A673 (cell line): ENCODE data around the gene CTSH. TPM values are rescaled to one million over a fixed set of nuclear protein-coding genes. Genes with fewer than 3 reads are reported as not detected.

Experiments used
- BruUV-seq: library from RNA; stranded (reverse); fragments of 400-500 nt; replicated peaks from 2 replicates; lab custom pipeline; 2021; lab: Mats Ljungman, UMichigan
- CTCF ChIA-PET: fragments of 300-600 bp; sonication (Branson Sonifier 250); formaldehyde crosslinking; loops from one replicate; lab custom pipeline; 2022; ENCODE audit warnings: antibody characterized with exemption; lab: Charles Lee
- POLR2A ChIA-PET: fragments of 300-600 bp; sonication (Branson Sonifier 250); formaldehyde crosslinking; loops from one replicate; lab custom pipeline; 2022; ENCODE audit warnings: antibody characterized with exemption; ENCODE audit not compliant: low non-redundant PET; lab: Charles Lee
- DNase-seq: peaks from one replicate; pipeline ENCODE4 v3.0.0-alpha.2; 2015; ENCODE audit warnings: low spot score
- H3K27ac ChIP-seq: fragments of 200-600 bp; sonication (generic); 2 replicates; pipeline ENCODE4 v1.5.1; 2016; ENCODE audit warnings: mixed run types, low read depth, mild to moderate bottlenecking, mixed read lengths, antibody characterized with exemption, low read length; ENCODE audit not compliant: poor library complexity, severe bottlenecking
- H3K27me3 ChIP-seq: fragments of 200-600 bp; sonication (generic); replicated peaks from 2 replicates; pipeline ENCODE4 v1.6.1; 2017; ENCODE audit warnings: mixed run types, low read depth, mild to moderate bottlenecking, mixed read lengths, antibody characterized with exemption, low read length; ENCODE audit not compliant: insufficient read depth, poor library complexity
- H3K36me3 ChIP-seq: fragments of 200-600 bp; sonication (generic); 2 replicates; pipeline ENCODE4 v1.6.1; 2016; ENCODE audit warnings: mixed run types, mild to moderate bottlenecking, mixed read lengths, antibody characterized with exemption, low read length; ENCODE audit not compliant: insufficient read depth, poor library complexity, severe bottlenecking
- H3K4me1 ChIP-seq: fragments of 200-600 bp; sonication (generic); 2 replicates; pipeline ENCODE4 v1.6.1; 2017; ENCODE audit warnings: mixed run types, mild to moderate bottlenecking, mixed read lengths, antibody characterized with exemption, low read length; ENCODE audit not compliant: insufficient read depth, poor library complexity, severe bottlenecking
- H3K4me3 ChIP-seq: fragments of 200-600 bp; sonication (generic); 2 replicates; pipeline ENCODE4 v1.5.1; 2016; ENCODE audit warnings: low read depth, mixed run types, mild to moderate bottlenecking, mixed read lengths, low read length; ENCODE audit not compliant: poor library complexity, severe bottlenecking
- H3K9me3 ChIP-seq: fragments of 200-600 bp; sonication (generic); 2 replicates; pipeline ENCODE4 v1.6.1; 2016; ENCODE audit warnings: mixed run types, low read depth, mild to moderate bottlenecking, mixed read lengths, antibody characterized with exemption, low read length; ENCODE audit not compliant: poor library complexity, severe bottlenecking
- EZH2 ChIP-seq: fragments of 200-600 bp; sonication (generic); IDR thresholded peaks from 2 replicates; pipeline ENCODE4 v1.6.1; 2017; ENCODE audit warnings: borderline replicate concordance, low read depth, mild to moderate bottlenecking, mixed read lengths, antibody characterized with exemption, low read length; ENCODE audit not compliant: poor library complexity, severe bottlenecking
- intact Hi-C: fragments of 100-400 bp; cut with micrococcal nuclease; formaldehyde crosslinking; loops from one replicate; pipeline ENCODE4 v1.10.0; 2022; ENCODE audit not compliant: unreplicated experiment
- total RNA-seq: library from RNA; stranded (reverse); gene quantifications from 2 replicates; pipeline ENCODE4 v1.2.3, GENCODE V29; 2021
- TF ChIP-seq, protein P1 (sequence below): fragments of 300-800, 200-600 bp; sonication (generic); conservative IDR thresholded peaks from 2 replicates; pipeline ENCODE4 v1.5.1; 2017; ENCODE audit warnings: low read depth, mild to moderate bottlenecking, antibody characterized with exemption, low read length, moderate library complexity, mixed read lengths

The CTSH gene
- total RNA-seq, 1 experiment from 2014 or later = 2.2 TPM

- DNase-seq = no peak
- no peak overlapping the region for H3K4me3 ChIP-seq
- no peak overlapping the region for H3K27ac ChIP-seq
- no TSS peak for BruUV-seq
- H3K9me3 ChIP-seq = no peaks in the 10 kb centered on the region
- TF ChIP-seq, protein P1, sequence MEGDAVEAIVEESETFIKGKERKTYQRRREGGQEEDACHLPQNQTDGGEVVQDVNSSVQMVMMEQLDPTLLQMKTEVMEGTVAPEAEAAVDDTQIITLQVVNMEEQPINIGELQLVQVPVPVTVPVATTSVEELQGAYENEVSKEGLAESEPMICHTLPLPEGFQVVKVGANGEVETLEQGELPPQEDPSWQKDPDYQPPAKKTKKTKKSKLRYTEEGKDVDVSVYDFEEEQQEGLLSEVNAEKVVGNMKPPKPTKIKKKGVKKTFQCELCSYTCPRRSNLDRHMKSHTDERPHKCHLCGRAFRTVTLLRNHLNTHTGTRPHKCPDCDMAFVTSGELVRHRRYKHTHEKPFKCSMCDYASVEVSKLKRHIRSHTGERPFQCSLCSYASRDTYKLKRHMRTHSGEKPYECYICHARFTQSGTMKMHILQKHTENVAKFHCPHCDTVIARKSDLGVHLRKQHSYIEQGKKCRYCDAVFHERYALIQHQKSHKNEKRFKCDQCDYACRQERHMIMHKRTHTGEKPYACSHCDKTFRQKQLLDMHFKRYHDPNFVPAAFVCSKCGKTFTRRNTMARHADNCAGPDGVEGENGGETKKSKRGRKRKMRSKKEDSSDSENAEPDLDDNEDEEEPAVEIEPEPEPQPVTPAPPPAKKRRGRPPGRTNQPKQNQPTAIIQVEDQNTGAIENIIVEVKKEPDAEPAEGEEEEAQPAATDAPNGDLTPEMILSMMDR = no peak
- no peak for TF ChIP-seq EZH2
- CTCF ChIA-PET = no interaction called here
- POLR2A ChIA-PET = no interaction called here
- H3K36me3 ChIP-seq = no peaks in the 10 kb centered on the region
- intact Hi-C loops = no loop called here
- no peaks in the 10 kb centered on the region for H3K4me1 ChIP-seq
- H3K27me3 ChIP-seq = no peaks in the 10 kb centered on the region
These were observed 1.2 kb downstream of the CTSH start for GRCh38 chr15:78943692-78944091.

- ChIA-PET POLR2A (no interaction called here), CTCF (no interaction called here)
- H3K27ac ChIP-seq = no peak overlapping the region
- H3K36me3 ChIP-seq = no peaks in the 10 kb centered on the region
- DNase-seq = no peak
- H3K4me3 ChIP-seq = no peak overlapping the region
- H3K9me3 ChIP-seq = no peaks in the 10 kb centered on the region
- intact Hi-C loops = no loop called here
- TF ChIP-seq, protein P1 = no peak
- TF ChIP-seq EZH2 = no peak
- no TSS peak for BruUV-seq
- H3K4me1 ChIP-seq = no peaks in the 10 kb centered on the region
- no peaks in the 10 kb centered on the region for H3K27me3 ChIP-seq
These were observed 2.1 kb downstream of the CTSH start for GRCh38 chr15:78942741-78943140.

DNA sequence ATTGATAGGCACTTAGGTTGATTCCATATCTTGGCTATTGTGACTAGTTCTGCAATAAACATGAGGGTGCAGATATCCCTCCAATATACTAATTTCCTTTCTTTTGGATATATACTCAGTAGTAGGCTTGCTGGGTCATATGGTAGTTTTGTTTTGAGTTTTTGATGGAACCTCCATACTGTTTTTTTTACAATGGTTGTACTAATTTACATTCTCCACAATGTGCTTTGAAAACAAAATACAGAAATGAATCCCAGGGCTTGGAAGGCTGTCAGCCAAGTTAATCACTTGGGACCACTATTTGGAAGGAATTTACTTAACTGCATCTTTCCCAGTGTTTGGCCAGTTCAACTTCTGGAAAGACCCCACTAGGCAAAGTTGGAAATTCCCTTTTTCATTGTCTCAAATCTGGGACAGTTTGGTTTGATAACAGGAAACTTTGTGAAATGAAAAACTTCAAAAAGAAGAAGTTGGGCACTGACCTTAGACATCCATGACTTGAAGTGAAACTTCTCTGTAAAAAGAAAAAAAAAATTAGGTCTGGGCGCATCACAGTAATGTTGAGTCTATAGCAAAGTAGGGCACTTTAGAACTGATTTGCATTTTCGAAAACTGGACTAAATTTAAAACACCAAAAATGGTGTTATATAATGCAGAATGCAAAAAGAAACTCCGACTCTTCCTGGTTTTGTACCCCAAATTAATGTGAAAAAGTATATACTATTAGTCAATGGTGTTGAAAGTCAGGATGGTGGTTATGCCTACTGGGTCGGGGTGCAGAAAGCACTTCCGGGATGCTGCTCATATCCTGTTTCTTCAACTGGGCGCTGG, 6.0 kb downstream of the CTSH start:
- intact Hi-C loops = no loop called here
- ChIA-PET CTCF (no interaction called here), POLR2A (no interaction called here)
- Histone ChIP-seq H3K36me3 (no peaks in the 10 kb centered on the region), H3K4me1 (no peaks in the 10 kb centered on the region), H3K27me3 (no peaks in the 10 kb centered on the region), H3K27ac (no peak overlapping the region), H3K9me3 (no peaks in the 10 kb centered on the region), H3K4me3 (no peak overlapping the region)
- no peak for DNase-seq
- BruUV-seq = no TSS peak
- TF ChIP-seq, protein P1 = no peak
- no peak for TF ChIP-seq EZH2
